Activated CD8-positive, alpha-beta memory T cell treated with anti-CD3 and anti-CD28 coated beads for 36 hours (primary cell): Measurements from ENCODE around the gene ATL3. TPM values are rescaled to one million over a fixed set of nuclear protein-coding genes. Genes with fewer than 3 reads are reported as not detected.
"Not testable (repeated sequence)": the region's sequence is repeated elsewhere in the genome, so short reads cannot be mapped to it uniquely, and the experiment has no call there.

Experiments used
- CTCF ChIA-PET: fragments of 350-600 bp; sonication (Branson Sonifier 250); formaldehyde crosslinking; loops from one replicate; lab custom pipeline; 2021; ENCODE audit warnings: antibody characterized with exemption; lab: Charles Lee
- POLR2A ChIA-PET: fragments of 350-600 bp; sonication (Branson Sonifier 250); formaldehyde crosslinking; loops from one replicate; lab custom pipeline; 2021; ENCODE audit warnings: antibody characterized with exemption; lab: Charles Lee
- total RNA-seq, 2 experiments: library from RNA; stranded (reverse); gene quantifications; one replicate each; pipeline ENCODE4 v1.2.3, GENCODE V29; 2021

The ATL3 gene
- total RNA-seq, 2 experiments from 2014 or later = 34.9 TPM

DNA sequence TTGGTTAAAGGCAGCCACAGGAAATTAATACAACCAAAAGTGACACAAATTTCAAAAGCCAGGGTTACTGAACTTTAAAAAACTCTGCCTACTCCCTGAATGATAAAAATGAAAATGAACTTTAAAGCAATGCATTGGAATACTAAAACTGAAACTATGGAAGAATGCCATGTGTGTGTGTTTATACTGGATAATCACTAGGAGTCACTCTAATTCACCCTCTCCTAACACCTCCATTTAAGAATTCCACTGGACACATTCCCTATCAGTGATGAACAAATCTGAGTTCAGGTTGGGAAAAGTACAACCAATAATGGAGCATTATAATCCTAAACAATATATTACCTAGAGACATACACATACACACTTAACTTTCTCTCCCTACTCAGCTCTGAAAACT lies 29.4 kb downstream of the ATL3 start:
- ChIA-PET CTCF (no interaction called here), POLR2A (no interaction called here)

DNA sequence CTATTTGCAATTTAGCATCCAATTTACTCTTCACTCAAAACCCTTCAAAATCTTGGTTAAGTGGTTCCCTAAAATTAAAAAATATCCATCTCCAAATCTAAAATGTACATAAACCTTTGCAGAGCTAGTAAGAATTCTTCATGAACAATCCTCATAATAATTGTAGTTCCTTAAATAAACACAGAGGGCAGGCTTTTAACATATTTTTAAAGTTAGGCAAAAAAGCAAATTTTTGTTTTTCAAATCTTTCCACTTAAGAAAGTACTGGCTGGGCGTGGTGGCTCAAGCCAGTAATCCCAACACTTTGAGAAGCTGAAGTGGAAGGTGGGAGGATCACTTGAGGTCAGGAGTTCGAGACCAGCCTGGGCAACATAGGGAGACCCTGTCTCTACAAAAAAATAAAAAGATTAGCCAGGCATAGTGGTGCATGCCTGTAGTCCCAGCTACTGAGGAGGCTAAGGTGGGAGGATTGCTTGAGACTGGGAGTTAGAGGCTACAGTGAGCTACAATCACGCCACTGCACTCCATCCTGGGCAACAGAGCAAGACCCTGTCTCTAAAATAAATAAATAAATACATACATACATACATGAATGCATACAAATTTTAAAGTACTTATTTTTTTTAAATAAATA lies 31.9 kb downstream of the ATL3 start:
- ChIA-PET POLR2A (interaction anchor here (0.6 to 0.7 kb wide), 2 partner anchors 541 to 1482 kb away, joined by 3 to 4 read pairs; no protein-coding TSS in a partner anchor), CTCF (interaction anchor here (0.6 to 2.3 kb wide), 9 partner anchors 9 to 161 kb away, joined by 3 to 7 read pairs (median 4); no protein-coding TSS in a partner anchor)

DNA sequence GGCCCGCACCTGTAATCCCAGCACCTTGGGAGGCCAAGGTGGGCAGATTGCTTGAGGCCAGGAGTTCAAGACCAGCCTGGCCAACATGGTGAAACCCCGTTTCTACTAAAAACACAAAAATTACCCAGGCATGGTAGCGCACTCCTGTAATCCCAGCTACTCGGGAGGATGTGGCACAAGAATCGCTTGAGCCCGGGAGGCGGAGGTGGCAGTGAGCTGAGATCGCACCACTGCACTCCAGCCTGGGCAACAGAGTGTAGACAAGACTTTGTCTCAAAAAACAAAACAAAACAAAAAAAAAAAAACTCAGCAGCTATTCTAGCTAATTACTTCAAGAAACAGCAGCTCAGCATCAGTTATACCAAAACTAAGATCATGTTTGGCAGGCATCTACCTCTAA lies 32.7 kb downstream of the ATL3 start:
- CTCF ChIA-PET = interaction anchor here (0.8 to 3.3 kb wide), 8 partner anchors 9 to 160 kb away, joined by 3 to 37 read pairs (median 4); no protein-coding TSS in a partner anchor
- POLR2A ChIA-PET = not testable (repeated sequence)

- CTCF ChIA-PET = interaction anchor here (0.7 to 3.3 kb wide), 8 partner anchors 11 to 156 kb away, joined by 3 to 37 read pairs (median 4); partner anchors contain the start of genes LGALS12 and PLAAT5
- POLR2A ChIA-PET = no interaction called here
These were observed 35.3 kb downstream of the ATL3 start for GRCh38 chr11:63635762-63636465.

GRCh38 chr11:63629426-63629825 lies 41.8 kb downstream of the ATL3 start:
- CTCF ChIA-PET = interaction anchor here (0.7 to 1.7 kb wide), 4 partner anchors 9 to 150 kb away, joined by 3 to 5 read pairs (median 3); partner anchors contain the start of gene PLAAT4

GRCh38 chr11:63623513-63624140 lies 47.5 kb downstream of the ATL3 start:
- ChIA-PET POLR2A (no interaction called here), CTCF (no interaction called here)

More at GRCh38 chr11:63629426-63629825, 41.8 kb downstream of the ATL3 start:
- POLR2A ChIA-PET = no interaction called here

- ChIA-PET CTCF (interaction anchor here (1.1 kb wide), 1 partner anchor 144 kb away, joined by 4 read pairs; no protein-coding TSS in a partner anchor), POLR2A (no interaction called here)
These were observed 48.9 kb downstream of the ATL3 start for GRCh38 chr11:63622323-63622722.

DNA sequence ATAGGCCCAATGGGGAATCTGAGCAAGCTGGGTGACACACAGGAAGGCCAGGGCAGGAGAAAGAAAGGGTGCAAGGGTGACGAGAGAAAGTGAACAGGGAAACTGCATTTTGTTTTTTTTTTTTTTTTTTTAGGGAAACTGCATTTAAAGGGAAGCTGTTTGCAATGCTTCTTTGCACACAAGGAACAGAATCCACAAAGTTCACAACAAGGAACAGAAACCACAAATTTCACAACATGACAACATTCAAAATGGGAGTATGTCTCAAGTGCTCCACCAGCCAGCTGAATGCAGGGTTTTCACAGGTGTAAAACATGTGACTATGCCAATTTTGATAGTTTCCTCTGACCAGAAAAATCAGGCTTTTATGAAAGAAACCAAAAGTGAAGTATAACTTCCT lies 50.1 kb downstream of the ATL3 start:
- CTCF ChIA-PET = interaction anchor here (2.0 kb wide), 1 partner anchor 142 kb away, joined by 6 read pairs; no protein-coding TSS in a partner anchor
- POLR2A ChIA-PET = no interaction called here

- ChIA-PET POLR2A (no interaction called here), CTCF (interaction anchor here (0.6 to 2.0 kb wide), 3 partner anchors 20 to 141 kb away, joined by 3 to 6 read pairs (median 4); no protein-coding TSS in a partner anchor)
These were observed 51.2 kb downstream of the ATL3 start for GRCh38 chr11:63619967-63620366.

DNA sequence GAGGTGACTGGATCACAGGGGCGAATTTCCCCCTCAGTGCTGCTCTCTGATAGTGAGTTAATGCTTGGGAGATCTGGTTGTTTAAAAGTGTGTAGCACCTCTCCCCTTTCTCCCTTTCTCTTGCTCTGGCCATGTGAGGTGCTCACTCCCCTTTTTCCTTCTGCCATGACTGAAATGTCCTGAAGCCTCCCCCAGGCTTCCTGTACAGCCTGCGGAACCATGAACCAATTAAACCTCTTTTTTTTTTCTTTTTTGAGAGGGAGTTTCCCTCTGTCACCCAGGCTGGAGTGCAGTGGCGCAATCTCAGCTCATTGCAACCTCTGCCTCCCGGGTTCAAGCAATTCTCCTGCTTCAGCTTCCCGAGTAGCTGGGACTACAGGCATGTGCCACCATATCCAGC lies 53.5 kb downstream of the ATL3 start:
- POLR2A ChIA-PET = not testable (repeated sequence)
- CTCF ChIA-PET = interaction anchor here (1.2 kb wide), 1 partner anchor 139 kb away, joined by 4 read pairs; no protein-coding TSS in a partner anchor

GRCh38 chr11:63616953-63617352 lies 54.2 kb downstream of the ATL3 start:
- CTCF ChIA-PET = interaction anchor here (1.0 to 1.2 kb wide), 3 partner anchors 10 to 138 kb away, joined by 3 to 4 read pairs (median 4); no protein-coding TSS in a partner anchor

GRCh38 chr11:63614136-63614671 lies 57.0 kb downstream of the ATL3 start, which contains the start of gene PLAAT3:
Gene PLAAT3 (minus strand): TSS chr11:63614433. CDS start chr11:63614014, 419 bp downstream.
- CTCF ChIA-PET = interaction anchor here (1.1 kb wide), 1 partner anchor 21 kb away, joined by 3 read pairs; no protein-coding TSS in a partner anchor
- POLR2A ChIA-PET = interaction anchor here (0.6 to 1.1 kb wide), 3 partner anchors 34 to 55 kb away, joined by 3 read pairs; no protein-coding TSS in a partner anchor

More at GRCh38 chr11:63616953-63617352, 54.2 kb downstream of the ATL3 start:
- POLR2A ChIA-PET = no interaction called here

GRCh38 chr11:63613517-63614135 lies 57.5 kb downstream of the ATL3 start:
- CTCF ChIA-PET = interaction anchor here (1.1 kb wide), 1 partner anchor 20 kb away, joined by 3 read pairs; no protein-coding TSS in a partner anchor
- POLR2A ChIA-PET = interaction anchor here (0.6 to 1.1 kb wide), 3 partner anchors 35 to 56 kb away, joined by 3 read pairs; no protein-coding TSS in a partner anchor

DNA sequence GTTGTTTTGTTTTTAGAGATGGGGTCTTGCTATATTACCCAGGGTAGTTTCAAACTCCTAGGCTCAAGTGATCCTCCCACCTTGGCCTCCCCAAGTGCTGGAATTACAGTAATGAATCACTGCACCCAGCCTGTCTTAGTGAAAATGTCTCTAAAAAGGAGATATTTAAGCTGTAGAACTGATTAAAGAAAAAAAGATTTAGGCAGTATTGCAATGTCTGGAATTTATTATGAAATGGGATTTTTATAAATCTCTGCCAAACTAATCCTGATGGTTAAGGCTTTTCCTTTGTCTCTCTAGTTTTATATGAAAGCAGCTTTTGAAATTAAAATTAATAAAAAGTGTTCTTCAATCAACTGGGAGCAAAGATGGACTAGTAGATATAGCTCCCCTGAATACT lies 59.0 kb downstream of the ATL3 start:
- CTCF ChIA-PET = no interaction called here
- POLR2A ChIA-PET = no interaction called here

GRCh38 chr11:63611395-63611747 lies 59.8 kb downstream of the ATL3 start:
- POLR2A ChIA-PET = no interaction called here
- CTCF ChIA-PET = no interaction called here

DNA sequence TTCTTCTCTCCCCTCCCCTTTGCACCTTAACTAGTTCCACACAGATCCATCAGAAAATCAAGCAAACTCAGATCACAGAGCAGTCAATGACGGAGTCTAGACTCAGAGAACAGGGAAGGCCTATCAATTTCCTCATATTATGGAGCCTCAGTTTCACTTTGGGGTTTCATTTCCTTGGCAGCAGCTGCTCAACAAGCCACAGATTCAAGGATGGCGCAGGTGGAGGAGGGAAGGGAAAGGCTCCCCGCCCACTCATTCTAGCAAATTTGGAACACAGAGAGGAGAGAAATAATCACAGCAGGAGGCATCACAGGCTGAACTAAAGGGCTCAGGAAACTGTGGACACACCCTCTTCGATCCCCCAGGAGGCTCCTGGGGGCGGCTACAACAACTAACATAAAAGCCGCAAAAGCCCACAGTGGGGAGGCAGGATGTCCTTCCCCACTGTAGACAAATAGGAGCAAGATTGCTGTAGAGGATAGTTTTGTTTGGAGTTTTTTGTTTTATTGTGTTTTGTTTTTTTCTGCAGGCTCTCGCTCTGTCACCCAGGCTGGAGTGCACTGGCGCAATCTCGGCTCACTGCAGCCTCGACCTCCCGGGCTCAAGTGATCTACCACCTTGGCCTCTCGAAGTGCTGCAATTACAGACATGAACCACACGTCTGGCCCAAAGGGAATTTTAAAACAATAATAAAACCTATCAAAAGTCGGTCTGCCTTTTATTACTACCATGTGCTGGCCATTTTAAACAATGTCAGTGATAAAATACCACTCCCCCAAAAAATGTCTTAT lies 60.4 kb downstream of the ATL3 start:
- ChIA-PET CTCF (interaction anchor here (1.4 kb wide), 1 partner anchor 121 kb away, joined by 3 read pairs; no protein-coding TSS in a partner anchor), POLR2A (no interaction called here)

- CTCF ChIA-PET = interaction anchor here (1.4 kb wide), 1 partner anchor 121 kb away, joined by 3 read pairs; no protein-coding TSS in a partner anchor
These were observed 61.1 kb downstream of the ATL3 start for GRCh38 chr11:63609971-63610580.

More at GRCh38 chr11:63609971-63610580, 61.1 kb downstream of the ATL3 start:
- POLR2A ChIA-PET = no interaction called here
